H1 (cell line): ENCODE results near the gene SPTB. TPM values are rescaled to one million over a fixed set of nuclear protein-coding genes. Genes with fewer than 3 reads are reported as not detected.

Source experiments
- CTCF ChIA-PET: fragments of 300-600 bp; sonication (Branson Sonifier 250); formaldehyde crosslinking; loops from one replicate; lab custom pipeline; 2021; ENCODE audit not compliant: partially characterized antibody; lab: Charles Lee
- POLR2A ChIA-PET: fragments of 300-600 bp; sonication (Branson Sonifier 250); formaldehyde crosslinking; loops from one replicate; lab custom pipeline; 2021; ENCODE audit warnings: inconsistent platforms; ENCODE audit not compliant: partially characterized antibody; lab: Charles Lee
- DNase-seq, 2 experiments: peaks; one replicate each; pipeline versions ENCODE4 v3.0.0 to v3.0.0-alpha.2; 2010 to 2022; ENCODE audit warnings: low spot score in 2 of 2, low read depth in 1 of 2, mixed read lengths in 1 of 2
- FAIRE-seq: peaks from 2 replicates; lab custom pipeline; 2011; peaks lifted over from hg19 to GRCh38; lab: Jason Lieb, UNC
- H2AFZ ChIP-seq: 2 replicates; pipeline ENCODE4 v1.8.1; 2012; ENCODE audit warnings: low read length, inconsistent platforms
- H2AK5ac ChIP-seq: 2 replicates; pipeline ENCODE4 v1.6.1; 2013; ENCODE audit warnings: low read depth, low read length
- H2BK120ac ChIP-seq: replicated peaks from 2 replicates; pipeline ENCODE3; 2013; ENCODE audit warnings: low read depth, low read length, inconsistent platforms
- H2BK12ac ChIP-seq: 2 replicates; pipeline ENCODE4 v1.6.1; 2013; ENCODE audit warnings: low read depth, low read length
- H2BK15ac ChIP-seq: 2 replicates; pipeline ENCODE4 v1.6.1; 2013; ENCODE audit warnings: low read length
- H2BK20ac ChIP-seq: 2 replicates; pipeline ENCODE4 v1.6.1; 2013; ENCODE audit warnings: low read length
- H2BK5ac ChIP-seq: 2 replicates; pipeline ENCODE4 v1.6.1; 2013; ENCODE audit warnings: low read depth, low read length
- H3K14ac ChIP-seq: 2 replicates; pipeline ENCODE4 v1.6.1; 2013; ENCODE audit warnings: inconsistent platforms; ENCODE audit not compliant: insufficient read length
- H3K18ac ChIP-seq: 2 replicates; pipeline ENCODE4 v1.6.1; 2013; ENCODE audit warnings: low read length; ENCODE audit errors: extremely low read depth
- H3K23ac ChIP-seq: 2 replicates; pipeline ENCODE4 v1.6.1; 2013; ENCODE audit warnings: inconsistent platforms; ENCODE audit not compliant: insufficient read length
- H3K23me2 ChIP-seq: 2 replicates; pipeline ENCODE4 v1.6.1; 2013; ENCODE audit warnings: low read depth, low read length
- H3K27ac ChIP-seq: 2 replicates; pipeline ENCODE4 v1.6.1; 2011; ENCODE audit warnings: low read depth, low read length, inconsistent platforms
- H3K27me3 ChIP-seq, 4 experiments: replicated peaks in 1 of 4; 1 replicate in 1 of 4; 2 replicates in 3 of 4; pipeline versions ENCODE4 v1.6.1 to v1.8.1; 2011 to 2013; ENCODE audit warnings: low read length in 3 of 4, mild to moderate bottlenecking in 3 of 4, inconsistent platforms in 2 of 4, mixed read lengths in 2 of 4, moderate library complexity in 1 of 4; ENCODE audit not compliant: control insufficient read depth in 3 of 4, insufficient read depth in 3 of 4; ENCODE audit errors: extremely low read depth in 1 of 4
- H3K36me3 ChIP-seq, 4 experiments: 2 replicates each; pipeline versions ENCODE4 v1.6.1 to v1.8.1; 2011 to 2013; ENCODE audit warnings: mild to moderate bottlenecking in 4 of 4, low read length in 3 of 4, moderate library complexity in 2 of 4, control low read depth in 1 of 4, inconsistent platforms in 1 of 4; ENCODE audit not compliant: insufficient read depth in 4 of 4, control insufficient read depth in 2 of 4
- H3K4ac ChIP-seq: replicated peaks from 2 replicates; pipeline ENCODE3; 2013; ENCODE audit warnings: low read length, low read depth, mixed read lengths, inconsistent platforms; ENCODE audit not compliant: insufficient read length
- H3K4me1 ChIP-seq, 4 experiments: replicated peaks in 1 of 4; 1 replicate in 1 of 4; 2 replicates in 3 of 4; pipeline versions ENCODE4 v1.6.1 to v1.8.1; 2011 to 2013; ENCODE audit warnings: low read length in 3 of 4, inconsistent platforms in 2 of 4, mixed read lengths in 1 of 4; ENCODE audit not compliant: insufficient read depth in 4 of 4, control insufficient read depth in 3 of 4
- H3K4me2 ChIP-seq, 2 experiments: 2 replicates each; pipeline versions ENCODE4 v1.6.1 to v1.8.1; 2011 to 2013; ENCODE audit warnings: low read depth in 2 of 2, low read length in 2 of 2, control low read depth in 1 of 2, inconsistent platforms in 1 of 2, mild to moderate bottlenecking in 1 of 2; ENCODE audit not compliant: insufficient read depth in 1 of 2
- H3K4me3 ChIP-seq, 4 experiments: fragments of 200-600, 300-600 bp in 1 of 4; sonication (generic), shearing (Covaris generic), sonication (Bioruptor Twin) in 1 of 4; 2 replicates each; pipeline versions ENCODE4 v1.5.1 to v1.8.1; 2011 to 2016; ENCODE audit warnings: low read length in 4 of 4, low read depth in 3 of 4, control low read depth in 2 of 4, inconsistent platforms in 2 of 4, mild to moderate bottlenecking in 2 of 4, mixed read lengths in 1 of 4, moderate library complexity in 1 of 4; ENCODE audit not compliant: insufficient read depth in 2 of 4; ENCODE audit errors: extremely low read depth in 1 of 4
- H3K56ac ChIP-seq: replicated peaks from 2 replicates; pipeline ENCODE3; 2013; ENCODE audit warnings: low read depth, mild to moderate bottlenecking, mixed read lengths, low read length, inconsistent platforms; ENCODE audit not compliant: insufficient read length
- H3K79me1 ChIP-seq: 2 replicates; pipeline ENCODE4 v1.6.1; 2013; ENCODE audit warnings: low read depth, low read length, control low read depth
- H3K79me2 ChIP-seq, 2 experiments: 2 replicates each; pipeline versions ENCODE4 v1.6.1 to v1.8.1; 2012 to 2013; ENCODE audit warnings: low read length in 2 of 2, mild to moderate bottlenecking in 2 of 2, inconsistent platforms in 1 of 2; ENCODE audit not compliant: insufficient read depth in 2 of 2, control insufficient read depth in 1 of 2
- H3K9ac ChIP-seq, 4 experiments: replicated peaks in 1 of 4; 1 replicate in 1 of 4; 2 replicates in 3 of 4; pipeline versions ENCODE4 v1.6.1 to v1.8.1; 2011 to 2013; ENCODE audit warnings: low read depth in 3 of 4, low read length in 3 of 4, control low read depth in 2 of 4, mild to moderate bottlenecking in 2 of 4, moderate library complexity in 2 of 4, inconsistent platforms in 1 of 4; ENCODE audit errors: extremely low read depth in 1 of 4
- H3K9me3 ChIP-seq, 2 experiments: 2 replicates each; pipeline versions ENCODE4 v1.6.1 to v1.8.1; 2012 to 2013; ENCODE audit warnings: mild to moderate bottlenecking in 2 of 2, moderate library complexity in 2 of 2, control low read depth in 1 of 2, inconsistent platforms in 1 of 2, low read depth in 1 of 2, low read length in 1 of 2, mixed read lengths in 1 of 2; ENCODE audit not compliant: insufficient read depth in 2 of 2
- H4K20me1 ChIP-seq, 2 experiments: replicated peaks in 1 of 2; 2 replicates each; pipeline versions ENCODE3 to v1.8.1; 2011 to 2013; ENCODE audit warnings: inconsistent platforms in 2 of 2, low read length in 2 of 2, mild to moderate bottlenecking in 1 of 2; ENCODE audit not compliant: insufficient read depth in 2 of 2, control insufficient read depth in 1 of 2
- H4K5ac ChIP-seq: 2 replicates; pipeline ENCODE4 v1.6.1; 2013; ENCODE audit warnings: low read length, low read depth, mixed read lengths, inconsistent platforms; ENCODE audit not compliant: insufficient read length
- H4K8ac ChIP-seq: 2 replicates; pipeline ENCODE4 v1.8.0; 2013; ENCODE audit warnings: mild to moderate bottlenecking, moderate library complexity, low read length, inconsistent platforms; ENCODE audit not compliant: insufficient read depth; ENCODE audit errors: extremely low read depth
- H4K91ac ChIP-seq: replicated peaks from 2 replicates; pipeline ENCODE3; 2013; ENCODE audit warnings: low read length, mixed read lengths, inconsistent platforms; ENCODE audit not compliant: insufficient read length
- KDM5A ChIP-seq: fragments of 200-600 bp; IDR thresholded peaks from 2 replicates; pipeline ENCODE4 v1.7.1; 2012; ENCODE audit warnings: mild to moderate bottlenecking, low read length, inconsistent platforms, mixed read lengths
- SIRT6 ChIP-seq: IDR thresholded peaks from one replicate; pipeline ENCODE4 v1.7.1; 2012; ENCODE audit warnings: low read length, inconsistent platforms
- WGBS, 2 experiments: shearing (Covaris generic) in 1 of 2; methylation state at CpG; one replicate each; pipeline versions ENCODE4 v1.1.6 to v1.1.7; 2013 to 2015; ENCODE audit warnings: low lambda C conversion rate in 2 of 2, mixed read lengths in 2 of 2, inconsistent platforms in 1 of 2, low coverage in 1 of 2, missing lambda C conversion rate in 1 of 2; ENCODE audit not compliant: insufficient replicate concordance in 2 of 2, insufficient coverage in 1 of 2, insufficient read length in 1 of 2; ENCODE audit errors: extremely low coverage in 1 of 2, missing lambda C conversion rate in 1 of 2; 5-methylcytosine and 5-hydroxymethylcytosine counted together
- polyA plus RNA-seq, 7 experiments: library from polyadenylated mRNA; depleted of rRNA in 3 of 7; stranded (reverse) in 5 of 7; unstranded in 2 of 7; fragments of >200 nt in 5 of 7; fragments of 200-250 nt in 2 of 7; gene quantifications; 1 replicate in 5 of 7; 2 replicates in 1 of 7; 4 replicates in 1 of 7; pipeline versions ENCODE4 v1.2.1 to v1.2.3, GENCODE V29; 2011 to 2013; ENCODE audit warnings: missing spikeins in 2 of 7, mixed read lengths in 2 of 7
- total RNA-seq: library from RNA; stranded (reverse); fragmentation: NEBNext Ultra II Directional; extraction: Animal tissue kit (Norgen Biotek cat#: 25700); gene quantifications from 2 replicates; pipeline ENCODE4 v1.2.1, GENCODE V29; 2021

SPTB gene
- total and polyA plus RNA-seq, 2 of the 8 experiments (the other 6 are each of a cell fraction or from before 2014, with no cell fraction given), result 0.30 to 2.4 TPM

GRCh38 chr14:64757601-64758000, 122.1 kb downstream of the SPTB start:
- no peaks in the 10 kb centered on the region for H3K9me3 ChIP-seq
- no peak overlapping the region for H3K4ac ChIP-seq
- H4K8ac ChIP-seq, result no peak overlapping the region
- H2BK12ac ChIP-seq, result 0 out of 2 replicates have a peak overlapping the region, but pooled peaks have one; percentile 4
- no peaks in the 10 kb centered on the region; a peak in 1 of 7 replicates for H3K27me3 ChIP-seq
- H2BK15ac ChIP-seq, result peak overlapping the region; percentile 1; the same call in 1 of the 2 replicates
- peak overlapping the region; percentile 19; the same call in 1 of the 2 replicates for H2BK5ac ChIP-seq
- DNase-seq, result no peak
- H4K20me1 ChIP-seq, result no peaks in the 10 kb centered on the region
- no peak overlapping the region for H2BK20ac ChIP-seq
- H2AFZ ChIP-seq, result no peak overlapping the region
- no peak overlapping the region for H4K5ac ChIP-seq
- H3K14ac ChIP-seq, result no peak overlapping the region
- H3K18ac ChIP-seq, result no peak overlapping the region
- WGBS, 2 experiments, result 90% methylated on average over 3 of the region's 3 CpGs; no CpG with 5 or more reads in 1 of the 2 experiments
- peaks cover 0 to 16% (median 10%) of the 10 kb centered on the region in 4 experiments; a peak in 6 of 7 replicates for H3K4me1 ChIP-seq
- TF ChIP-seq SIRT6 (no peak), KDM5A (no peak)
- H4K91ac ChIP-seq, result no peak overlapping the region
- FAIRE-seq, result no peak
- H2BK120ac ChIP-seq, result no peak overlapping the region
- H3K27ac ChIP-seq, result no peak overlapping the region
- no peaks in the 10 kb centered on the region for H3K36me3 ChIP-seq
- no peaks in the 10 kb centered on the region for H3K23me2 ChIP-seq
- no peaks in the 10 kb centered on the region for H3K79me2 ChIP-seq
- CTCF ChIA-PET, result interaction anchor here (1.4 to 2.6 kb wide), 5 partner anchors 14 to 78 kb away, joined by 3 to 18 read pairs (median 6); no protein-coding TSS in a partner anchor
- H3K4me3 ChIP-seq, result no peak overlapping the region
- H3K56ac ChIP-seq, result no peak overlapping the region
- no peak overlapping the region for H3K23ac ChIP-seq
- H2AK5ac ChIP-seq, result no peak overlapping the region
- 0 out of 7 replicates have a peak overlapping the region, but pooled peaks of 1 of the 4 experiments have one; percentile 1 for H3K9ac ChIP-seq
- H3K4me2 ChIP-seq, result no peak overlapping the region
- H3K79me1 ChIP-seq, result no peaks in the 10 kb centered on the region
- POLR2A ChIA-PET, result interaction anchor here (0.9 to 1.7 kb wide), 2 partner anchors 12 to 50 kb away, joined by 3 to 4 read pairs; no protein-coding TSS in a partner anchor
